ENCODE results near the gene PLTP. TPM values are rescaled to one million over a fixed set of nuclear protein-coding genes. Genes with fewer than 3 reads are reported as not detected.
A peak's percentile ranks its signal among the peaks of the same experiment; 100 is the strongest.

PLTP gene
- total and polyA plus RNA-seq, 2 of the 13 experiments (the other 11 are each of a cell fraction or from before 2014, with no cell fraction given) = 16.9 to 28.6 TPM

GRCh38 chr20:45890985-45891983, 20.7 kb downstream of the PLTP start, which contains the start of the genes CTSA and NEURL2 (continued):
- TF ChIP-seq ZNF639 (CRISPR knock-in tag; conservative IDR thresholded peaks at IDR 0.05) = peak; percentile 98
- TF ChIP-seq ZFP37 (CRISPR knock-in tag; IDR thresholded peaks at IDR 0.05; ENCODE audit: borderline replicate concordance) = peak; percentile 94
- no peak for TF ChIP-seq CEBPZ (IDR thresholded peaks at IDR 0.05; ENCODE audit: low read length)
- peak; percentile 100 for TF ChIP-seq YEATS4 (CRISPR knock-in tag; IDR thresholded peaks at IDR 0.05; ENCODE audit: borderline replicate concordance)
- TF ChIP-seq ZNF180 (CRISPR knock-in tag; IDR thresholded peaks at IDR 0.05; ENCODE audit: borderline replicate concordance, low read depth) = no peak
- TF ChIP-seq MAZ (IDR thresholded peaks at IDR 0.05; ENCODE audit: borderline replicate concordance, low read depth, low read length) = peak; percentile 80
- TF ChIP-seq MAZ (CRISPR knock-in tag; IDR thresholded peaks at IDR 0.05; ENCODE audit: low read depth) = peak; percentile 100
- peak; percentile 97 for TF ChIP-seq SRY (CRISPR knock-in tag; IDR thresholded peaks at IDR 0.05)
- peak; percentile 93 for TF ChIP-seq PPARG (CRISPR knock-in tag; conservative IDR thresholded peaks at IDR 0.05)
- peak; percentile 93; the same call in 1 of the 2 replicates for TF ChIP-seq ATF6 (CRISPR knock-in tag; conservative IDR thresholded peaks at IDR 0.05)
- TF ChIP-seq ZNF776 (CRISPR knock-in tag; IDR thresholded peaks at IDR 0.05) = peak; percentile 96
- 0 out of 2 replicates have a peak, but pooled peaks have one; percentile 5 for TF ChIP-seq ZNF850 (CRISPR knock-in tag; conservative IDR thresholded peaks at IDR 0.05)
- peak; percentile 100 for TF ChIP-seq KAT8 (CRISPR knock-in tag; IDR thresholded peaks at IDR 0.05)
- TF ChIP-seq SP2 (CRISPR knock-in tag; IDR thresholded peaks at IDR 0.05) = peak; percentile 83
- peak; percentile 95 for TF ChIP-seq ZNF740 (CRISPR knock-in tag; IDR thresholded peaks at IDR 0.05)
- TF ChIP-seq ZNF326 (CRISPR knock-in tag; IDR thresholded peaks at IDR 0.05; ENCODE audit: borderline replicate concordance) = no peak
- TF ChIP-seq NFATC3 (CRISPR knock-in tag; IDR thresholded peaks at IDR 0.05) = peak; percentile 99
- TF ChIP-seq SIX4 (CRISPR knock-in tag; IDR thresholded peaks at IDR 0.05) = peak; percentile 86
- peak; percentile 99 for TF ChIP-seq NFKBIZ (CRISPR knock-in tag; IDR thresholded peaks at IDR 0.05)
- peak; percentile 97; the same call in 1 of the 2 replicates for TF ChIP-seq BRCA1 (CRISPR knock-in tag; IDR thresholded peaks at IDR 0.05)
- TF ChIP-seq CHD4 (IDR thresholded peaks at IDR 0.05; ENCODE audit: borderline replicate concordance, low read length) = no peak

All from HepG2 (cell line).